Thyroid gland (tissue), 4 donors: ENCODE measurements around the gene SORL1.

Source experiments
- POLR2A ChIP-seq, 2 donors: fragments of 450-650 bp; IDR thresholded peaks; one replicate each; pipeline ENCODE4 v1.6.1; 2017; ENCODE audit warnings: antibody characterized with exemption in 2 of 2, mild to moderate bottlenecking in 2 of 2, moderate library complexity in 1 of 2
- TF ChIP-seq, protein P1 (sequence below), 6 experiments: fragments of 200-600 bp in 3 of 6; fragments of 450-650 bp in 3 of 6; sonication (generic) in 3 of 6; IDR thresholded peaks; one replicate each; pipeline ENCODE4 v1.5.1; 2016 to 2019; ENCODE audit warnings: antibody characterized with exemption in 6 of 6, mild to moderate bottlenecking in 2 of 6, inconsistent platforms in 1 of 6, moderate library complexity in 1 of 6

- TF ChIP-seq POLR2A (IDR thresholded peaks at IDR 0.05), result no peak
- TF ChIP-seq, protein P1, sequence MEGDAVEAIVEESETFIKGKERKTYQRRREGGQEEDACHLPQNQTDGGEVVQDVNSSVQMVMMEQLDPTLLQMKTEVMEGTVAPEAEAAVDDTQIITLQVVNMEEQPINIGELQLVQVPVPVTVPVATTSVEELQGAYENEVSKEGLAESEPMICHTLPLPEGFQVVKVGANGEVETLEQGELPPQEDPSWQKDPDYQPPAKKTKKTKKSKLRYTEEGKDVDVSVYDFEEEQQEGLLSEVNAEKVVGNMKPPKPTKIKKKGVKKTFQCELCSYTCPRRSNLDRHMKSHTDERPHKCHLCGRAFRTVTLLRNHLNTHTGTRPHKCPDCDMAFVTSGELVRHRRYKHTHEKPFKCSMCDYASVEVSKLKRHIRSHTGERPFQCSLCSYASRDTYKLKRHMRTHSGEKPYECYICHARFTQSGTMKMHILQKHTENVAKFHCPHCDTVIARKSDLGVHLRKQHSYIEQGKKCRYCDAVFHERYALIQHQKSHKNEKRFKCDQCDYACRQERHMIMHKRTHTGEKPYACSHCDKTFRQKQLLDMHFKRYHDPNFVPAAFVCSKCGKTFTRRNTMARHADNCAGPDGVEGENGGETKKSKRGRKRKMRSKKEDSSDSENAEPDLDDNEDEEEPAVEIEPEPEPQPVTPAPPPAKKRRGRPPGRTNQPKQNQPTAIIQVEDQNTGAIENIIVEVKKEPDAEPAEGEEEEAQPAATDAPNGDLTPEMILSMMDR (IDR thresholded peaks at IDR 0.05), result no peak
Observed at GRCh38 chr11:121449626-121450025, 2.5 kb upstream of the SORL1 start.
